SU-DHL-6 (cell line): ENCODE measurements around the gene ACSF3.

ENCODE experiments used
- CTCF ChIP-seq: fragments of 200-600 bp; sonication (generic); IDR thresholded peaks from one replicate; pipeline ENCODE4 v1.5.1; 2017; ENCODE audit warnings: antibody characterized with exemption, mild to moderate bottlenecking, low read length, moderate library complexity; ENCODE audit not compliant: insufficient read depth, poor library complexity, severe bottlenecking
- EZH2phosphoT487 ChIP-seq: fragments of 200-600 bp; sonication (generic), shearing (Covaris generic); conservative IDR thresholded peaks from 2 replicates; pipeline ENCODE4 v1.6.1; 2018; ENCODE audit warnings: mild to moderate bottlenecking, antibody characterized with exemption, low read length, moderate library complexity, mixed read lengths

DNA sequence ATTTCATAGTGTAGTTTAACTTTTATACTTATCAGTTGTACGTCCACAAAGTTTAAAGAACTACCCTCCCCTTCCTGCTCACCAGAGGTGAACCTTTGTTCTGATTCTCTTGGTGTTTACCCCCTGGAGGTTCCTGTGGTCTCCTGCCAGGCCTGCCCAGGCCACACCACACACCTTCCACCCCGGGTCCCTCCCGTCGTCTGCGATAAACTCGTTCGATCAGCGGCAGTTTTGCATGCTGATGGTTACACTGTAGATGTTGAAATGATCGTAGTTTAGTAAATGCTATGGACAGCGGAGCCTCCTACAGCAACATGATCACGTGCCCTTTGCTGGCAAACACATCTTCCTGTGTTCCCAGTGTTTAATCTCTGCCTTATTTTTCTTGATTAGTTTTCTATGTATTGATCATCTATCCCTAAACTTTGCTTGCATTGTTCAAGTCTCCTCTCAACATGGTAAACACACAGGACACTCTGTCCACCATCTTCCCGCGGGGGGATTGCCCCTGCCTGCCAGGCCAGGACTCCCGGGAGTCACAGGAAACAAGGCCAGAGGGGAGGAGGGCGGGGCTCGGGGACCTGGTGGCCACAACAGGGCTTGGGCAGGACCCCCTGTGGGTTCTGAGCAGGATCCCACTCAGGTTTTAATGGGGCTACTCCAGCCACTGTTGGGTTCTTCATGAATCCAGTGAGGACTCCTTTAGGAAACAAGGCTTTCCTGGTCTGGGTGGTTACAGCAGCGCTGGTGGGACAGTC, 2.8 kb upstream of the ACSF3 start:
- TF ChIP-seq EZH2phosphoT487 (no peak), CTCF (no peak)
